Calu3 (cell line): ENCODE data around the gene PEAK1. TPM values are rescaled to one million over a fixed set of nuclear protein-coding genes. Genes with fewer than 3 reads are reported as not detected.
"Not testable (repeated sequence)": the region's sequence is repeated elsewhere in the genome, so short reads cannot be mapped to it uniquely, and the experiment has no call there.

Source experiments
- BruUV-seq: library from RNA; stranded (reverse); fragments of 400-500 nt; replicated peaks from 2 replicates; lab custom pipeline; 2021; lab: Mats Ljungman, UMichigan
- CTCF ChIA-PET: fragments of 300-600 bp; sonication (Branson Sonifier 250); formaldehyde crosslinking; loops from one replicate; lab custom pipeline; 2022; ENCODE audit warnings: antibody characterized with exemption; lab: Charles Lee
- DNase-seq: peaks from one replicate; pipeline ENCODE4 v3.0.0; 2022
- H3K27ac Mint-ChIP-seq: one replicate; pipeline ENCODE4 v1.8.0; 2022; ENCODE audit warnings: mixed read lengths; ENCODE audit not compliant: unreplicated experiment
- H3K27me3 Mint-ChIP-seq: one replicate; pipeline ENCODE4 v1.8.0; 2022; ENCODE audit warnings: mixed read lengths; ENCODE audit not compliant: unreplicated experiment
- H3K36me3 Mint-ChIP-seq: one replicate; pipeline ENCODE4 v1.8.0; 2022; ENCODE audit warnings: mild to moderate bottlenecking, moderate library complexity, mixed read lengths; ENCODE audit not compliant: insufficient read depth, unreplicated experiment
- H3K4me1 Mint-ChIP-seq: one replicate; pipeline ENCODE4 v1.8.0; 2022; ENCODE audit warnings: mild to moderate bottlenecking, low read depth, mixed read lengths; ENCODE audit not compliant: unreplicated experiment
- H3K4me3 Mint-ChIP-seq: one replicate; pipeline ENCODE4 v1.8.0; 2022; ENCODE audit warnings: mild to moderate bottlenecking, low read depth, moderate library complexity, mixed read lengths; ENCODE audit not compliant: unreplicated experiment
- H3K9me3 Mint-ChIP-seq: one replicate; pipeline ENCODE4 v1.8.0; 2022; ENCODE audit warnings: low read depth, mixed read lengths; ENCODE audit not compliant: unreplicated experiment
- intact Hi-C: fragments of 100-400 bp; cut with micrococcal nuclease; formaldehyde crosslinking; loops from one replicate; pipeline ENCODE4 v1.10.0; 2022; ENCODE audit not compliant: unreplicated experiment
- total RNA-seq: library from RNA; stranded (reverse); gene quantifications from 2 replicates; pipeline ENCODE4 v1.2.3, GENCODE V29; 2022
- TF ChIP-seq, protein P1 (sequence below): fragments of 200-600 bp; IDR thresholded peaks from one replicate; pipeline ENCODE4 v1.8.0; 2022; ENCODE audit warnings: antibody characterized with exemption; ENCODE audit not compliant: unreplicated experiment

The PEAK1 gene
- total RNA-seq, 1 experiment from 2014 or later, result 54.3 TPM

DNA sequence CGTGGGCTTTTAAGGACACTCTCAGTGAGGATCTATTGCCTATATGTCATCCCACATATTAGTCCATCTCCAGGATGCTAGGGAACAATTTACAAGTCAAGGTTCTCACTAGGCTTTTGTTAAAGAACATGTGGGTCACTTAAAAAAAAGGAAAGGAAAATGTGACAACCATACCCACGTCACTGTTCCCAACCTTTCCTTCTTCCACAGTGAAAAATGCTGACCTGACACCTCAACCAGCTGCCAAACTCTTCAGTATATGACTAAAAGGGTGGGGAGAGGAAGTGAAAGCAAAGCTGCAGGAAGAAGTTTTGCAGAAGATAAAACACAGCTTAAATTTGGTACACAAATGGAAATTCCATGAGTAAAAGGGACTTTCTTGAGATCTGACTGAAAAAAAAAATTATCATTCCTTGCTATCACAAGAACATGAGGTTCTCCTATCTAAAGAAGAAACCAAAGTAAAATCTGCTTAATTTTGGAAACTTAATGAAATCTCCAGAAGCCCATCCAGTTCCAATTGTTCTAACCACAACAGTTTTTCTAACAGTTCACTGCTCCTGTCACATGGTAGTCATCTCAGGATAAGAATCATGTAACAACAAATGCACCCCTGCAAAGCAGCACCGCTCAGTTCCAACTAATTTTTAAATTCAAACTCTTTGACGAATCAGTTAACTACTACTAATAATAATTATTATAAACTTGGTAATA lies 232.0 kb downstream of the PEAK1 start:
- H3K27ac Mint-ChIP-seq, result no peak overlapping the region
- intact Hi-C loops, result loop anchor here (1.0 kb wide), 1 partner anchor 230 kb away; no protein-coding TSS in a partner anchor
- no peak for DNase-seq

DNA sequence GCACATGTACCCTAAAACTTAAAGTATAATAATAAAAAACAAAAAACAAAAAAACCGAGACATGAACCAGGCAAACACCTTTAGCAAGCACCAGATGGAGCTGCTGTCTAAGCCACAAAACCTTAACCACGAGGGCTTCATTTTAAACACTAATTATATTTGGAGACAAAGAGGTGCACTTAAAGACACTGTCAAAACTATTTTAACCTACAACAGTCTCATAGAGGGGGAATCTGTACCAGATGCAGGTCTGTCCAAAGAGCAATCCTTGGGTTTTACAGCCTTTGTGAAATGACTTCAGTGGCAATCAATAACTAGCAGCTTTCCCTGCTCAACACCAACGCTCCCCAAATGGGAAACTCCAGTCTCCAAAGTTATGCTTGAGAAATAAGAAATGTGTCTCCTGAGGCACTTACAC lies 233.3 kb downstream of the PEAK1 start:
- CTCF ChIA-PET, result interaction anchor here (0.6 to 4.1 kb wide), 16 partner anchors 9 to 446 kb away, joined by 3 to 46 read pairs (median 4); partner anchors contain the start of genes HMG20A and LINGO1
- no peaks in the 10 kb centered on the region for H3K36me3 Mint-ChIP-seq
- no peaks in the 10 kb centered on the region for H3K27me3 Mint-ChIP-seq
- H3K27ac Mint-ChIP-seq, result no peak overlapping the region
- intact Hi-C loops, result loop anchor here (1.0 kb wide), 4 partner anchors 67 to 357 kb away; no protein-coding TSS in a partner anchor
- H3K4me3 Mint-ChIP-seq, result no peak overlapping the region
- no peaks in the 10 kb centered on the region for H3K9me3 Mint-ChIP-seq
- H3K4me1 Mint-ChIP-seq, result peaks cover 39% of the 10 kb centered on the region
- TF ChIP-seq, protein P1, sequence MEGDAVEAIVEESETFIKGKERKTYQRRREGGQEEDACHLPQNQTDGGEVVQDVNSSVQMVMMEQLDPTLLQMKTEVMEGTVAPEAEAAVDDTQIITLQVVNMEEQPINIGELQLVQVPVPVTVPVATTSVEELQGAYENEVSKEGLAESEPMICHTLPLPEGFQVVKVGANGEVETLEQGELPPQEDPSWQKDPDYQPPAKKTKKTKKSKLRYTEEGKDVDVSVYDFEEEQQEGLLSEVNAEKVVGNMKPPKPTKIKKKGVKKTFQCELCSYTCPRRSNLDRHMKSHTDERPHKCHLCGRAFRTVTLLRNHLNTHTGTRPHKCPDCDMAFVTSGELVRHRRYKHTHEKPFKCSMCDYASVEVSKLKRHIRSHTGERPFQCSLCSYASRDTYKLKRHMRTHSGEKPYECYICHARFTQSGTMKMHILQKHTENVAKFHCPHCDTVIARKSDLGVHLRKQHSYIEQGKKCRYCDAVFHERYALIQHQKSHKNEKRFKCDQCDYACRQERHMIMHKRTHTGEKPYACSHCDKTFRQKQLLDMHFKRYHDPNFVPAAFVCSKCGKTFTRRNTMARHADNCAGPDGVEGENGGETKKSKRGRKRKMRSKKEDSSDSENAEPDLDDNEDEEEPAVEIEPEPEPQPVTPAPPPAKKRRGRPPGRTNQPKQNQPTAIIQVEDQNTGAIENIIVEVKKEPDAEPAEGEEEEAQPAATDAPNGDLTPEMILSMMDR, result no peak
- no TSS peak for BruUV-seq
- DNase-seq, result peak; percentile 18

More for the DNA sequence above, 232.0 kb downstream of the PEAK1 start:
- Mint-ChIP-seq H3K36me3 (no peaks in the 10 kb centered on the region), H3K9me3 (no peaks in the 10 kb centered on the region), H3K4me3 (no peak overlapping the region), H3K4me1 (peaks cover 39% of the 10 kb centered on the region), H3K27me3 (no peaks in the 10 kb centered on the region)
- TF ChIP-seq, protein P1, result no peak
- BruUV-seq, result no TSS peak
- CTCF ChIA-PET, result interaction anchor here (0.9 to 4.1 kb wide), 12 partner anchors 8 to 443 kb away, joined by 3 to 46 read pairs (median 4); no protein-coding TSS in a partner anchor

- no TSS peak for BruUV-seq
- TF ChIP-seq, protein P1, result no peak
- CTCF ChIA-PET, result interaction anchor here (2.8 to 4.1 kb wide), 2 partner anchors 66 to 357 kb away, joined by 16 to 46 read pairs; no protein-coding TSS in a partner anchor
- H3K27me3 Mint-ChIP-seq, result no peaks in the 10 kb centered on the region
- no peak overlapping the region for H3K4me3 Mint-ChIP-seq
- no peaks in the 10 kb centered on the region for H3K9me3 Mint-ChIP-seq
- H3K36me3 Mint-ChIP-seq, result no peaks in the 10 kb centered on the region
- peaks cover 39% of the 10 kb centered on the region for H3K4me1 Mint-ChIP-seq
- no peak overlapping the region for H3K27ac Mint-ChIP-seq
- intact Hi-C loops, result no loop called here
- DNase-seq, result no peak
Observed at GRCh38 chr15:77185242-77185785, 234.6 kb downstream of the PEAK1 start.

DNA sequence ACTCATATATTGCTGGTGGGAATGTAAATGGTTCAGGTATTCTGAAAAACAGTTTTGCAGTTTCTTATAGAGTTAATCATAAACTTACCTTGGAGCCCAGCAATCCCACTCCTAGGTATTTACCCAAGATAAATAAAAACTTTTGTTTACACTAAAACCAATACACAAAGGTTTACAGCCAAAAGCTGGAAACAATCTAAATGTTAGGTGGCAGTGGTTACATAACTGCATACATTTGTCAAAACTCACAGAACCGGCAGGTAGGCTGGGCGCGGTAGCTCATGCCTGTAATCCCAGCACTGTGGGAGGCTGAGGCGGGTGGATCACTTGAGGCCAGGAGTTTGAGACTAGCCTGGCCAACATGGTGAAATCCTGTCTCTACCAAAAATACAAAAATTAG lies 235.6 kb downstream of the PEAK1 start:
- H3K27ac Mint-ChIP-seq, H3K36me3 Mint-ChIP-seq, BruUV-seq, H3K27me3 Mint-ChIP-seq, H3K4me3 Mint-ChIP-seq, DNase-seq, H3K9me3 Mint-ChIP-seq, intact Hi-C loops: not testable (repeated sequence)
- CTCF ChIA-PET, result interaction anchor here (0.6 to 4.1 kb wide), 2 partner anchors 33 to 358 kb away, joined by 4 to 46 read pairs; no protein-coding TSS in a partner anchor
- peaks cover 31% of the 10 kb centered on the region for H3K4me1 Mint-ChIP-seq
